Measurements from ENCODE around the gene TMEM80. TPM values are rescaled to one million over a fixed set of nuclear protein-coding genes. Genes with fewer than 3 reads are reported as not detected.

TMEM80 gene
- total and polyA plus RNA-seq, 2 of the 4 experiments (the other 2 are of a cell fraction), result 5.6 to 21.7 TPM

DNA sequence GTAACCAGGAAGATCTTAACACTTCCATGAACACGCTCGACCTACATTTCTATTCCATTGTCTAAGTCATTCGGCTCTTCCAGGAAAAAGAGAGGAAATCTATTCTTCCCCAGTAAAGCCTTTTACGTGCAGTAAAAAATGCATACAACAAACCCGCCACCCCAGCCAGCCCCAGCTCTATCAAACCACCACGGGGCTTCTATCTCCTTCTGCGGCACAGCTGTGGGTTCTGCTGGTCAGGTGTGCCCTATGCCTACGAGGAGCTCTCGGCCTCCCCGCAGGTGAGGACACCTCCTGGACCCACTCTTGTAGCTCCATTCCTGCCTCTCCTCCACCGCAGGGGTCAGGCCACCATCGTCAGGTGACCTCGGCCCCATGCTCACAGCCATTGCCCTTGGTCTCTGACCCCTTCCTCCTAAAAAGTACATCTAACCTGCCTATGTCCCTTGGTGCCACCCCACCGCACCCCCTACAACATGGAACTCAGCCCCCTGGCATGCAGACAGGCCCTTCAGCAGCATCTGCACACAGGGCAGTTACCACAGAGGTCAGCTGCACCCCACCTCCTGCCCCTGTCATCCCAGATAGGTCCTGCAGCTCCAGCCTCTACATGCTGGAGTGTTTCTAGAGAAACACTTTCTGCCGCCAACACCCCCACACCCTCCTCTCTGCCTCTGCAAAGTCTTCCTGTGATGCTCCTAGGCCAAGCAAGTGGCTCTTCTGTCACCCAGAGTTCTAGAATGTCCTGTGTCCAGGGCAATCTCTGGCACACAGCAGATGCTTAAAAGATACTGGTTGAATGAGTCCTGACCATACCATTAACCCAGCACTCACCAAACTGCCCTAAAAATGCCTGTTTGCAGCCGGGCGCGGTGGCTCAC lies 3.7 kb upstream of the TMEM80 start:
- H3K4me3 ChIP-seq (ENCODE audit: insufficient read depth, low read depth, low read length), result no peak overlapping the region
- no peak overlapping the region for H3K14ac ChIP-seq (replicated peaks; ENCODE audit: low read depth, low read length)
- POLR2A ChIA-PET (ENCODE audit: unreplicated experiment), result no interaction called here
- no peak overlapping the region for H3K9ac ChIP-seq (ENCODE audit: low read depth, low read length)
- H4K8ac ChIP-seq (ENCODE audit: low read depth in 2 of 2, low read length in 2 of 2), result no peak overlapping the region
- 94% methylated on average over 7 of the region's 18 CpGs; no CpG with 5 or more reads in 1 of the 2 experiments for WGBS, 2 experiments (ENCODE audit: extremely low coverage in 2 of 2, insufficient read length in 1 of 2)
- H3K23ac ChIP-seq (ENCODE audit: low read depth, low read length), result no peak overlapping the region
- peaks cover 27% of the 10 kb centered on the region for H4K20me1 ChIP-seq (ENCODE audit: insufficient read depth, low read length)
- H4K91ac ChIP-seq (ENCODE audit: insufficient read depth, low read depth, low read length), result no peak overlapping the region
- H3K79me1 ChIP-seq (ENCODE audit: low read depth in 1 of 2, low read length in 2 of 2), result peaks cover 17 to 54% of the 10 kb centered on the region in 2 experiments
- no peak overlapping the region for H2AK5ac ChIP-seq (ENCODE audit: low read depth, low read length)
- no peaks in the 10 kb centered on the region for H3K27me3 ChIP-seq (ENCODE audit: control insufficient read depth, insufficient read depth, low read length)
- no peak overlapping the region for H2AFZ ChIP-seq (replicated peaks; ENCODE audit: low read length, poor library complexity)
- in situ Hi-C loops (cut with MboI; ENCODE audit: low sequenced_read_pairs) (no loop called here), intact Hi-C loops (cut with micrococcal nuclease) (no loop called here), dilution Hi-C loops (cut with HindIII; ENCODE audit: low sequenced_read_pairs, unreplicated experiment) (no loop called here)
- no peak overlapping the region for H3K4ac ChIP-seq (ENCODE audit: low read depth, low read length)
- H4K5ac ChIP-seq (ENCODE audit: low read depth, low read length), result no peak overlapping the region
- no peak overlapping the region for H3K27ac ChIP-seq (ENCODE audit: insufficient read depth, low read length)
- H3K18ac ChIP-seq (ENCODE audit: low read depth, low read length), result no peak overlapping the region
- H3K56ac ChIP-seq (ENCODE audit: extremely low read depth, insufficient read depth, low read length), result no peak overlapping the region
- H3K4me1 ChIP-seq (ENCODE audit: control insufficient read depth, insufficient read depth, low read length), result peaks cover 14% of the 10 kb centered on the region
- DNase-seq (no peak), ATAC-seq (ENCODE audit: low read depth) (no peak)
- H3K4me2 ChIP-seq (ENCODE audit: low read depth, low read length), result no peak overlapping the region
- no peak overlapping the region for H2BK5ac ChIP-seq (ENCODE audit: low read depth, low read length, poor library complexity, severe bottlenecking)
- H3K9me1 ChIP-seq (ENCODE audit: insufficient read depth, low read length), result peaks cover 19% of the 10 kb centered on the region
- CTCF ChIA-PET, result no interaction called here
- no peaks in the 10 kb centered on the region for H3K9me3 ChIP-seq (ENCODE audit: control insufficient read depth, insufficient read depth, low read length)
- no peak overlapping the region for H2AK9ac ChIP-seq (replicated peaks; ENCODE audit: low read depth, low read length, poor library complexity)
- H2BK20ac ChIP-seq (ENCODE audit: low read depth, low read length), result no peak overlapping the region
- H3K36me3 ChIP-seq (ENCODE audit: control insufficient read depth, insufficient read depth, low read length), result peaks cover 27% of the 10 kb centered on the region
- TF ChIP-seq CEBPB (IDR thresholded peaks at IDR 0.05; ENCODE audit: low read depth, low read length) (no peak), RCOR1 (IDR thresholded peaks at IDR 0.05; ENCODE audit: insufficient replicate concordance, low read length) (no peak), RAD21 (IDR thresholded peaks at IDR 0.05; ENCODE audit: low read length) (no peak), BHLHE40 (IDR thresholded peaks at IDR 0.05; ENCODE audit: low read depth, low read length) (no peak), MAZ (IDR thresholded peaks at IDR 0.05; ENCODE audit: borderline replicate concordance, low read depth, low read length) (no peak), POLR2A (IDR thresholded peaks at IDR 0.05; ENCODE audit: low read depth, low read length) (no peak), SMC3 (IDR thresholded peaks at IDR 0.05; ENCODE audit: low read depth, low read length) (no peak), CHD1 (IDR thresholded peaks at IDR 0.05; ENCODE audit: low read depth, low read length) (no peak)
- TF ChIP-seq, protein P1, sequence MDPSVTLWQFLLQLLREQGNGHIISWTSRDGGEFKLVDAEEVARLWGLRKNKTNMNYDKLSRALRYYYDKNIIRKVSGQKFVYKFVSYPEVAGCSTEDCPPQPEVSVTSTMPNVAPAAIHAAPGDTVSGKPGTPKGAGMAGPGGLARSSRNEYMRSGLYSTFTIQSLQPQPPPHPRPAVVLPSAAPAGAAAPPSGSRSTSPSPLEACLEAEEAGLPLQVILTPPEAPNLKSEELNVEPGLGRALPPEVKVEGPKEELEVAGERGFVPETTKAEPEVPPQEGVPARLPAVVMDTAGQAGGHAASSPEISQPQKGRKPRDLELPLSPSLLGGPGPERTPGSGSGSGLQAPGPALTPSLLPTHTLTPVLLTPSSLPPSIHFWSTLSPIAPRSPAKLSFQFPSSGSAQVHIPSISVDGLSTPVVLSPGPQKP (IDR thresholded peaks at IDR 0.05; ENCODE audit: borderline replicate concordance, low read depth, low read length), result no peak
- no peak overlapping the region for H2BK15ac ChIP-seq (ENCODE audit: low read depth, low read length)
- BruUV-seq (replicated peaks), result no TSS peak
- no peak overlapping the region for H2BK120ac ChIP-seq (ENCODE audit: low read depth, low read length)
